ENCODE measurements around the gene ACKR3. TPM values are rescaled to one million over a fixed set of nuclear protein-coding genes. Genes with fewer than 3 reads are reported as not detected.

The ACKR3 gene
- total RNA-seq, 1 donor from 2014 or later = 39.3 TPM

GRCh38 chr2:236549165-236549564, 20.5 kb upstream of the ACKR3 start:
- intact Hi-C loops (cut with micrococcal nuclease) = no loop called here
- no peak overlapping the region for H3K4me3 ChIP-seq
- no peak for DNase-seq

GRCh38 chr2:236550290-236550689, 19.3 kb upstream of the ACKR3 start:
- Histone ChIP-seq H3K4me1 (peaks cover 9% of the 10 kb centered on the region), H3K27ac (replicated peaks) (no peak overlapping the region), H3K27me3 (ENCODE audit: low read depth) (no peaks in the 10 kb centered on the region), H3K4me3 (no peak overlapping the region), H3K9me3 (replicated peaks) (peaks cover 17% of the 10 kb centered on the region), H3K36me3 (no peaks in the 10 kb centered on the region)
- intact Hi-C loops (cut with micrococcal nuclease) = no loop called here
- no peak for DNase-seq
- no peak for TF ChIP-seq CTCF (IDR thresholded peaks at IDR 0.05; ENCODE audit: borderline replicate concordance)

More at GRCh38 chr2:236549165-236549564, 20.5 kb upstream of the ACKR3 start:
- H3K4me1 ChIP-seq = peaks cover 9% of the 10 kb centered on the region
- H3K27me3 ChIP-seq (ENCODE audit: low read depth) = no peaks in the 10 kb centered on the region
- H3K27ac ChIP-seq (replicated peaks) = no peak overlapping the region
- no peak for TF ChIP-seq CTCF (IDR thresholded peaks at IDR 0.05; ENCODE audit: borderline replicate concordance)
- no peaks in the 10 kb centered on the region for H3K36me3 ChIP-seq
- peaks cover 9% of the 10 kb centered on the region for H3K9me3 ChIP-seq (replicated peaks)

GRCh38 chr2:236550701-236551465, 18.7 kb upstream of the ACKR3 start:
- no peak overlapping the region for H3K4me3 ChIP-seq
- no peak for DNase-seq
- H3K9me3 ChIP-seq (replicated peaks) = peaks cover 17% of the 10 kb centered on the region
- no peaks in the 10 kb centered on the region for H3K36me3 ChIP-seq
- no peak overlapping the region for H3K27ac ChIP-seq (replicated peaks)
- peaks cover 9% of the 10 kb centered on the region for H3K4me1 ChIP-seq
- H3K27me3 ChIP-seq (ENCODE audit: low read depth) = no peaks in the 10 kb centered on the region
- intact Hi-C loops (cut with micrococcal nuclease) = no loop called here
- TF ChIP-seq CTCF (IDR thresholded peaks at IDR 0.05; ENCODE audit: borderline replicate concordance) = no peak

- intact Hi-C loops (cut with micrococcal nuclease) = no loop called here
- H3K36me3 ChIP-seq = no peaks in the 10 kb centered on the region
- H3K4me3 ChIP-seq = no peak overlapping the region
- TF ChIP-seq CTCF (IDR thresholded peaks at IDR 0.05; ENCODE audit: borderline replicate concordance) = no peak
- peaks cover 17% of the 10 kb centered on the region for H3K9me3 ChIP-seq (replicated peaks)
- no peak for DNase-seq
- H3K27me3 ChIP-seq (ENCODE audit: low read depth) = no peaks in the 10 kb centered on the region
- no peak overlapping the region for H3K27ac ChIP-seq (replicated peaks)
- peaks cover 2% of the 10 kb centered on the region for H3K4me1 ChIP-seq
Observed at GRCh38 chr2:236551471-236552211, 18.0 kb upstream of the ACKR3 start.

- no peak for TF ChIP-seq CTCF (IDR thresholded peaks at IDR 0.05; ENCODE audit: borderline replicate concordance)
Observed at GRCh38 chr2:236552212-236552542, 17.4 kb upstream of the ACKR3 start.

More at GRCh38 chr2:236552212-236552542, 17.4 kb upstream of the ACKR3 start:
- DNase-seq = no peak
- H3K4me3 ChIP-seq = no peak overlapping the region
- intact Hi-C loops (cut with micrococcal nuclease) = no loop called here
- no peaks in the 10 kb centered on the region for H3K4me1 ChIP-seq
- no peaks in the 10 kb centered on the region for H3K27me3 ChIP-seq (ENCODE audit: low read depth)
- H3K36me3 ChIP-seq = no peaks in the 10 kb centered on the region
- peaks cover 17% of the 10 kb centered on the region for H3K9me3 ChIP-seq (replicated peaks)
- H3K27ac ChIP-seq (replicated peaks) = no peak overlapping the region

Measured in left ventricle myocardium inferior (tissue), 1 donor.